Upper lobe of left lung (tissue), 4 donors: ENCODE measurements around the gene TMIGD1.

ENCODE experiments used
- CTCF ChIP-seq, 6 experiments: fragments of 450-650 bp in 4 of 6; fragments of 200-600 bp in 2 of 6; sonication (generic) in 2 of 6; IDR thresholded peaks; one replicate each; pipeline ENCODE4 v1.5.1; 2016 to 2019; ENCODE audit warnings: antibody characterized with exemption in 6 of 6
- EP300 ChIP-seq, 4 donors: sonication (generic); formaldehyde crosslinking; IDR thresholded peaks; one replicate each; pipeline ENCODE4 v1.5.1; 2017; ENCODE audit warnings: antibody characterized with exemption in 4 of 4, control low read depth in 2 of 4
- POLR2A ChIP-seq, 4 donors: fragments of 450-650 bp; IDR thresholded peaks; one replicate each; pipeline ENCODE4 v1.5.1; 2016 to 2017; ENCODE audit warnings: antibody characterized with exemption in 4 of 4, mild to moderate bottlenecking in 2 of 4
- POLR2AphosphoS5 ChIP-seq, 2 donors: sonication (generic); formaldehyde crosslinking; IDR thresholded peaks; one replicate each; pipeline ENCODE4 v1.5.1; 2017; ENCODE audit warnings: antibody characterized with exemption in 2 of 2

DNA sequence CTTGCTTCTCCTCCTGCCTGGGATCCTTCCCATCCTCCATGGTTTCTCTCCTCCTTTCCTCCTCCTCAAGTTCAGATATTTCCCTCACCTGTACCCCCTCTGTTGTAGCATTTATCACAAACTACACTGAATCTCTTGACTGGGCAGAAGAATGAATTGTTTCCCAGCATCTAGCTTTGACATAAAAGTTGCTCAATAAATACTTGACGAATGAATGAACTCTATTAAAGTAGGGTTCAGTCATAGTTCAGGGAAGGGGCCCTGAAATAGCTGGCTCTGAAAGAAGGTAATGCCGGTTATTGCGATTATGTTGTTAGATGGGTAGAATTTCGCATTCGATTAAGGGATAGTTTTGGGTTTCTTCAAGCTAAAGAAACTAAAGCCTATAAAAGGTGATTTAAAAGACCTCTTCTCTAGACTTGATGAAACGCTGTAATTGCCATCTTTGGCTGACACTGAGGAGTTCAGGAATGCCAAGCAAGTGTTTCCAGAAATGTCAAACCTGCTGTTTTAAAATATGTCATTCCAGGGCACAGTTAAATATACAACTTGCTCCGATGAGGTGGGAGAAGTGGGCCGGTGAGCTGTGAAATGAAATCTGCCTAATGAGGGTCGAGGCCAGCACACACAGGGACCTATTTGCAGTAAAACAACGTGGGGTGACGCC is 43.9 kb upstream of the TMIGD1 start:
- TF ChIP-seq CTCF (IDR thresholded peaks at IDR 0.05) (no peak), POLR2A (IDR thresholded peaks at IDR 0.05) (no peak), EP300 (IDR thresholded peaks at IDR 0.05) (no peak), POLR2AphosphoS5 (IDR thresholded peaks at IDR 0.05) (no peak)
